PC-9 (cell line): ENCODE data around the gene SHROOM4. TPM values are rescaled to one million over a fixed set of nuclear protein-coding genes. Genes with fewer than 3 reads are reported as not detected.

ENCODE experiments used
- BruUV-seq: library from RNA; stranded (reverse); fragments of 400-500 nt; replicated peaks from 2 replicates; lab custom pipeline; 2021; lab: Mats Ljungman, UMichigan
- CTCF ChIA-PET: fragments of 300-600 bp; sonication (Branson Sonifier 250); formaldehyde crosslinking; loops from one replicate; lab custom pipeline; 2022; ENCODE audit warnings: antibody characterized with exemption; lab: Charles Lee
- POLR2A ChIA-PET: fragments of 300-600 bp; sonication (Branson Sonifier 250); formaldehyde crosslinking; loops from one replicate; lab custom pipeline; 2022; ENCODE audit warnings: antibody characterized with exemption; ENCODE audit not compliant: unreplicated experiment; lab: Charles Lee
- DNase-seq, 2 experiments: peaks; one replicate each; pipeline versions ENCODE4 v3.0.0 to v3.0.0-alpha.2; 2015 to 2022; ENCODE audit warnings: mixed read lengths in 1 of 2
- H2AFZ ChIP-seq: fragments of 200-600 bp; sonication (generic); 2 replicates; pipeline ENCODE4 v1.8.1; 2017; ENCODE audit warnings: antibody characterized with exemption
- H3F3A ChIP-seq: fragments of 200-600 bp; sonication (generic); 2 replicates; pipeline ENCODE4 v1.8.1; 2017; ENCODE audit warnings: antibody characterized with exemption, mild to moderate bottlenecking, low read depth; ENCODE audit not compliant: insufficient read depth
- H3K27ac ChIP-seq: fragments of 200-600 bp; sonication (generic); 2 replicates; pipeline ENCODE4 v1.6.1; 2016; ENCODE audit warnings: mixed run types
- H3K27me3 ChIP-seq: fragments of 200-600 bp; sonication (generic); 2 replicates; pipeline ENCODE4 v1.6.1; 2016; ENCODE audit warnings: low read depth, mixed run types; ENCODE audit not compliant: insufficient read depth
- H3K36me3 ChIP-seq: fragments of 200-600 bp; sonication (generic); 2 replicates; pipeline ENCODE4 v1.6.1; 2016; ENCODE audit warnings: low read depth, mixed run types
- H3K4me1 ChIP-seq: fragments of 200-600 bp; sonication (generic); replicated peaks from 2 replicates; pipeline ENCODE4 v1.6.1; 2016; ENCODE audit warnings: mixed run types; ENCODE audit not compliant: insufficient read depth
- H3K4me2 ChIP-seq: fragments of 200-600 bp; sonication (generic); 2 replicates; pipeline ENCODE4 v1.6.1; 2017; ENCODE audit warnings: mixed run types
- H3K4me3 ChIP-seq: fragments of 200-600 bp; sonication (generic); 2 replicates; pipeline ENCODE4 v1.6.1; 2016; ENCODE audit warnings: mixed run types
- H3K79me2 ChIP-seq: fragments of 200-600 bp; sonication (generic); 2 replicates; pipeline ENCODE4 v1.6.1; 2017; ENCODE audit warnings: low read depth, mixed run types
- H3K9me2 ChIP-seq: fragments of 200-600 bp; sonication (generic); 2 replicates; pipeline ENCODE4 v1.8.1; 2017; ENCODE audit warnings: mild to moderate bottlenecking; ENCODE audit not compliant: insufficient read depth
- H3K9me3 ChIP-seq: fragments of 200-600 bp; sonication (generic); 2 replicates; pipeline ENCODE4 v1.8.1; 2016; ENCODE audit warnings: low read depth; ENCODE audit not compliant: insufficient read depth
- H4K20me1 ChIP-seq: fragments of 200-600 bp; sonication (generic); 2 replicates; pipeline ENCODE4 v1.8.1; 2017; ENCODE audit not compliant: insufficient read depth
- EZH2 ChIP-seq: fragments of 200-600 bp; sonication (generic); IDR thresholded peaks from 2 replicates; pipeline ENCODE4 v1.8.0; 2017; ENCODE audit warnings: antibody characterized with exemption, low read depth
- intact Hi-C: fragments of 100-400 bp; cut with micrococcal nuclease; formaldehyde crosslinking; loops from one replicate; pipeline ENCODE4 v1.10.0; 2022; ENCODE audit not compliant: unreplicated experiment
- total RNA-seq: library from RNA; stranded (reverse); gene quantifications from 2 replicates; pipeline ENCODE4 v1.2.3, GENCODE V29; 2021
- TF ChIP-seq, protein P1 (sequence below): fragments of 200-600 bp; sonication (generic); conservative IDR thresholded peaks from 2 replicates; pipeline ENCODE4 v1.6.1; 2017; ENCODE audit warnings: mixed run types, antibody characterized with exemption, mild to moderate bottlenecking, moderate library complexity

The SHROOM4 gene
- total RNA-seq, 1 experiment from 2014 or later: 1.1 TPM

DNA sequence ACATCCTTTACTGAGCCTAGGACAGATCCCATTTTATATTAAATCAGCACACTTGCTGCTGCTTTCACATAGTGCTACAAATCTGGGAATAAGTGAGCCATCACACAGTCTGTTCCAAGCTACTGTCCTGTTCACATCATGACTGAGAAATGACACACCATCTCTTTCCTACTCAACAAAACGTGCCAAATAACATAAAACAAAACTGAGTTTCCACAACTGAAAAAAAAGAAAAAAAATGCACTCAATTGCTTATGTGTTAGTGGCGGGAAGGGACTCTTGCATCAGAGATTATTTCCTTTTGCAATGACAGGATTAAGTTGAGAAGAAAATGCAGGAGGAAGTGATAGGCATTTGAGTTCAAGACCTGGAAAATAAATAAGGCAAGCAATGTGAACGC lies 109.0 kb downstream of the SHROOM4 start:
- no peaks in the 10 kb centered on the region for H3K9me3 ChIP-seq
- no peaks in the 10 kb centered on the region for H3K27me3 ChIP-seq
- no peaks in the 10 kb centered on the region for H3K4me1 ChIP-seq
- no peak overlapping the region for H2AFZ ChIP-seq
- no peaks in the 10 kb centered on the region for H3K9me2 ChIP-seq
- ChIA-PET POLR2A (no interaction called here), CTCF (no interaction called here)
- no peaks in the 10 kb centered on the region for H3F3A ChIP-seq
- no peaks in the 10 kb centered on the region for H4K20me1 ChIP-seq
- no peak overlapping the region for H3K27ac ChIP-seq
- no peak overlapping the region for H3K4me3 ChIP-seq
- no peak overlapping the region for H3K4me2 ChIP-seq
- intact Hi-C loops: no loop called here
- no TSS peak for BruUV-seq
- no peaks in the 10 kb centered on the region for H3K79me2 ChIP-seq
- DNase-seq: no peak
- TF ChIP-seq, protein P1, sequence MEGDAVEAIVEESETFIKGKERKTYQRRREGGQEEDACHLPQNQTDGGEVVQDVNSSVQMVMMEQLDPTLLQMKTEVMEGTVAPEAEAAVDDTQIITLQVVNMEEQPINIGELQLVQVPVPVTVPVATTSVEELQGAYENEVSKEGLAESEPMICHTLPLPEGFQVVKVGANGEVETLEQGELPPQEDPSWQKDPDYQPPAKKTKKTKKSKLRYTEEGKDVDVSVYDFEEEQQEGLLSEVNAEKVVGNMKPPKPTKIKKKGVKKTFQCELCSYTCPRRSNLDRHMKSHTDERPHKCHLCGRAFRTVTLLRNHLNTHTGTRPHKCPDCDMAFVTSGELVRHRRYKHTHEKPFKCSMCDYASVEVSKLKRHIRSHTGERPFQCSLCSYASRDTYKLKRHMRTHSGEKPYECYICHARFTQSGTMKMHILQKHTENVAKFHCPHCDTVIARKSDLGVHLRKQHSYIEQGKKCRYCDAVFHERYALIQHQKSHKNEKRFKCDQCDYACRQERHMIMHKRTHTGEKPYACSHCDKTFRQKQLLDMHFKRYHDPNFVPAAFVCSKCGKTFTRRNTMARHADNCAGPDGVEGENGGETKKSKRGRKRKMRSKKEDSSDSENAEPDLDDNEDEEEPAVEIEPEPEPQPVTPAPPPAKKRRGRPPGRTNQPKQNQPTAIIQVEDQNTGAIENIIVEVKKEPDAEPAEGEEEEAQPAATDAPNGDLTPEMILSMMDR: no peak
- TF ChIP-seq EZH2: no peak
- no peaks in the 10 kb centered on the region for H3K36me3 ChIP-seq

DNA sequence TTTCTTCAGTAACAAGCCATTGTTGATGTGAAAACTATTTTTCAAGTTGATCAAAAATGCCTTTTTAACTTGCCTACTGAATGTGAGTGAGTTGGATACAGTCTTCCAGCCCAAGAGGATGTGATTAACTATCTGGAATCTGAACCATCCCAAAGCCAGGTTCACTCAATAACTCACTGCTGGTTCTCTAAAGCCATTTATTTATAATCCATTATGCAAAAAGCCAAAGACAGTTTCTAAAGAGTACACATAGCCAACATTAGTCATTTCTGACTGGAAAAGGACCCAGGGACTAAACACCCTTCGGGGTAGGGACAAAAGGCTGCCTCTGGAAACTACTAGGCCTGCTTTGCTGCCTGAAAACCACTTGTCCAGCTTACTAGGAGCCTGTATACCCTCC lies 109.6 kb downstream of the SHROOM4 start:
- H3K27me3 ChIP-seq: no peaks in the 10 kb centered on the region
- intact Hi-C loops: no loop called here
- no peaks in the 10 kb centered on the region for H3K36me3 ChIP-seq
- no peaks in the 10 kb centered on the region for H3K9me2 ChIP-seq
- TF ChIP-seq, protein P1: no peak
- TF ChIP-seq EZH2: no peak
- no peaks in the 10 kb centered on the region for H3K4me1 ChIP-seq
- no peaks in the 10 kb centered on the region for H3K9me3 ChIP-seq
- ChIA-PET CTCF (no interaction called here), POLR2A (no interaction called here)
- H4K20me1 ChIP-seq: no peaks in the 10 kb centered on the region
- no peaks in the 10 kb centered on the region for H3K79me2 ChIP-seq
- H3K27ac ChIP-seq: no peak overlapping the region
- H3K4me2 ChIP-seq: no peak overlapping the region
- DNase-seq: no peak
- no TSS peak for BruUV-seq
- no peak overlapping the region for H3K4me3 ChIP-seq
- H2AFZ ChIP-seq: no peak overlapping the region
- no peaks in the 10 kb centered on the region for H3F3A ChIP-seq

DNA sequence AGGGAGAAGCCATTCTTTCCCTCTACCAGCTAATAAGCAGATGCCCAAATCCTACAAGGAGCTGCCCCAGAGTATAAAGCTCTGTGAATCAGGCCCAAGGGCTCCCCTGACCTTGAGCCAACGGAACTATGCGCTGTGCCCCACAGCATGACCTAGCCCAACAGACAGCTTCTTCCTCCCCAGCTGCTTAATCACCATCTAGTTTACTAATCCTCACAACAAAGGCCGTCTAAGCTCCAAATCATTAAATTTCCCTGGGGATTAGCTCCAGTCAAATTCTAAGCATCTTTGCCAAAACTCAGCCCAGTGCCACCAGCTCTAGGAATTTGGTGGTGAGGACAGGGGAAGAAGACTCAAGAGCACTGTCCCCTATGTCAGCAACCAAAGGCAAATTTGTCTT lies 113.1 kb downstream of the SHROOM4 start:
- H3K9me3 ChIP-seq: no peaks in the 10 kb centered on the region
- H4K20me1 ChIP-seq: no peaks in the 10 kb centered on the region
- H3K27me3 ChIP-seq: no peaks in the 10 kb centered on the region
- no peaks in the 10 kb centered on the region for H3K79me2 ChIP-seq
- no peaks in the 10 kb centered on the region for H3K4me1 ChIP-seq
- no peak for TF ChIP-seq EZH2
- TF ChIP-seq, protein P1: no peak
- POLR2A ChIA-PET: no interaction called here
- no peaks in the 10 kb centered on the region for H3F3A ChIP-seq
- no peaks in the 10 kb centered on the region for H3K36me3 ChIP-seq
- H2AFZ ChIP-seq: no peak overlapping the region
- no peaks in the 10 kb centered on the region for H3K9me2 ChIP-seq
- intact Hi-C loops: no loop called here
- DNase-seq: no peak
- CTCF ChIA-PET: no interaction called here
- no TSS peak for BruUV-seq
- H3K4me2 ChIP-seq: no peak overlapping the region
- no peak overlapping the region for H3K27ac ChIP-seq
- H3K4me3 ChIP-seq: no peak overlapping the region
